Regular cardiac myocyte (primary cell): ENCODE results near the gene LRRN4. TPM values are rescaled to one million over a fixed set of nuclear protein-coding genes. Genes with fewer than 3 reads are reported as not detected.

Experiments used
- total RNA-seq: library from RNA; depleted of rRNA; stranded (reverse); fragments of >200 nt; gene quantifications from 2 replicates; pipeline ENCODE4 v1.2.3, GENCODE V29; 2014

Gene LRRN4
- total RNA-seq, result 0.28 and 0.38 TPM in 2 replicates

GRCh38 chr20:6053776-6054688 lies at the start of gene LRRN4:
LRRN4 (minus strand) TSS chr20:6054060; CDS start chr20:6052799, 1,261 bp downstream.

Other genes with a start within 250 kb of the LRRN4 start
- under 0.01 and 0.19 TPM in 2 replicates for gene CHGB, start 142.6 kb downstream of the LRRN4 start, total RNA-seq
- gene TRMT6, start 103.5 kb downstream of the LRRN4 start, total RNA-seq, result 5.9 and 15.5 TPM in 2 replicates
- gene MCM8, start 103.4 kb downstream of the LRRN4 start, total RNA-seq, result 4.8 and 25.9 TPM in 2 replicates
- gene CRLS1, start 47.9 kb downstream of the LRRN4 start, total RNA-seq, result 41.7 and 58.5 TPM in 2 replicates
- gene FERMT1, start 69.0 kb upstream of the LRRN4 start, total RNA-seq, result 3.4 and 6.3 TPM in 2 replicates